Transverse colon (tissue), 4 donors: ENCODE results near the gene PHACTR2.

Source experiments
- CTCF ChIP-seq, 5 experiments: fragments of 200-600 bp in 3 of 5; fragments of 450-650 bp in 2 of 5; sonication (generic) in 3 of 5; IDR thresholded peaks; 1 replicate in 2 of 5; 2 replicates in 3 of 5; pipeline ENCODE4 v1.5.1; 2016 to 2017; ENCODE audit warnings: antibody characterized with exemption in 5 of 5, inconsistent platforms in 3 of 5, mild to moderate bottlenecking in 2 of 5, moderate library complexity in 1 of 5
- EP300 ChIP-seq: sonication (generic); formaldehyde crosslinking; IDR thresholded peaks from one replicate; pipeline ENCODE4 v1.6.1; 2017; ENCODE audit warnings: antibody characterized with exemption, low read depth
- POLR2A ChIP-seq: fragments of 450-650 bp; IDR thresholded peaks from one replicate; pipeline ENCODE4 v1.6.1; 2016; ENCODE audit warnings: antibody characterized with exemption, mild to moderate bottlenecking, moderate library complexity
- POLR2AphosphoS5 ChIP-seq, 3 donors: sonication (generic); formaldehyde crosslinking; IDR thresholded peaks; one replicate each; pipeline ENCODE4 v1.6.1; 2016; ENCODE audit warnings: antibody characterized with exemption in 3 of 3

GRCh38 chr6:143806282-143807102, 128.7 kb downstream of the PHACTR2 start:
- no peak for TF ChIP-seq CTCF (IDR thresholded peaks at IDR 0.05)
- TF ChIP-seq POLR2A = no peak
- TF ChIP-seq EP300 = no peak
- TF ChIP-seq POLR2AphosphoS5 (IDR thresholded peaks at IDR 0.05) = no peak
